AG04450 (cell line): ENCODE data around the gene TCF20. TPM values are rescaled to one million over a fixed set of nuclear protein-coding genes. Genes with fewer than 3 reads are reported as not detected.
A peak's percentile ranks its signal among the peaks of the same experiment; 100 is the strongest.

ENCODE experiments used
- CTCF ChIA-PET: fragments of 300-600, 350-600 bp; formaldehyde crosslinking; extraction: SDS; loops from one replicate; lab custom pipeline; 2022; ENCODE audit warnings: antibody characterized with exemption, inconsistent platforms; lab: Charles Lee
- POLR2A ChIA-PET: fragments of 350-600 bp; formaldehyde crosslinking; extraction: SDS; loops from one replicate; lab custom pipeline; 2021; ENCODE audit warnings: antibody characterized with exemption, inconsistent platforms; lab: Yijun Ruan, JAX
- DNase-seq: peaks from one replicate; pipeline ENCODE4 v3.0.0-alpha.2; 2011; ENCODE audit warnings: low read depth, low spot score
- H3K27ac ChIP-seq: one replicate; pipeline ENCODE4 v1.5.1; 2012; ENCODE audit warnings: low read depth, low read length, control low read depth
- H3K27me3 ChIP-seq: one replicate; pipeline ENCODE4 v1.6.0; 2012; ENCODE audit warnings: low read length; ENCODE audit not compliant: control insufficient read depth, insufficient read depth
- H3K4me3 ChIP-seq: 2 replicates; pipeline ENCODE4 v1.5.1; 2011; ENCODE audit warnings: mild to moderate bottlenecking, low read depth, low read length, control low read depth
- H3K9me3 ChIP-seq: 2 replicates; pipeline ENCODE4 v1.5.1; 2012; ENCODE audit warnings: low read length; ENCODE audit not compliant: control insufficient read depth, insufficient read depth
- polyA plus RNA-seq: library from polyadenylated mRNA; depleted of rRNA; stranded (reverse); fragments of >200 nt; gene quantifications from 2 replicates; pipeline ENCODE4 v1.2.3, GENCODE V29; 2011
- TF ChIP-seq, protein P1 (sequence below): IDR thresholded peaks from 2 replicates; pipeline ENCODE4 v1.5.1; 2011; ENCODE audit warnings: low read depth, low read length, control low read depth, inconsistent platforms

The TCF20 gene
- polyA plus RNA-seq, 1 experiment = 14.1 TPM

DNA sequence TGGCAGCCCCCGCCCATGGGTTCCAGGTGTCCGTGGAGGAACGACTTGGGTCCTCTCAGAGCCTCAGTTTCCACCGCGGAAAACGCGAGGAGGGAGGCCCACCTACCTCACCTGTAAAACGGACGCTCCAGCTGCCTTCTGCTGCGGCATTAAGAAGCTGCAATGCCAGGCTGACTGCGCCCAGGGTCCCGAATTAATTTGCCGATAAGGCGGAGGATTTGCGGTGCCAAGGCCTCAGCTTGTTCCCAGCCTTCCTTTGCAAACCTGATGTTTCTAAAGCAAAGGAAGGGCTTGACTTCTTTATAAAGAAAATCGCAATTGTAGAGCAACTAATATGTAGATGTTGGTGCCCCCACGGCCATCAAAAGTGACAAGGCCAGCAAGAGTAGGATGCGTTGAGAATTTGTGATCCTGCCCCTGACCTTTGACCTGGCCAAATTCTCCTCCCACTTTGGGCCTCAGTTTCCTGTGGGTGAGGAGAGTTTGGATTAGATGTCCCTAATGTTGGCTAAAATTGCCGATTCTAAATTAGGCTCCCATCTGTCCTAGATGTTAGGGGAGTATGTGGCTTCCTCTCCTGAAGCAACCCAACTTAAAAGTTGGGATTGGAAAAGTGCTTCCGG, 849 bp upstream of the TCF20 start:
- DNase-seq = no peak
- H3K4me3 ChIP-seq = peak overlapping the region; percentile 60; the same call in 1 of the 2 replicates
- H3K9me3 ChIP-seq = peaks cover 4% of the 10 kb centered on the region; the same call in 1 of the 2 replicates
- ChIA-PET CTCF (no interaction called here), POLR2A (no interaction called here)
- no peak overlapping the region for H3K27ac ChIP-seq
- H3K27me3 ChIP-seq = no peaks in the 10 kb centered on the region
- TF ChIP-seq, protein P1, sequence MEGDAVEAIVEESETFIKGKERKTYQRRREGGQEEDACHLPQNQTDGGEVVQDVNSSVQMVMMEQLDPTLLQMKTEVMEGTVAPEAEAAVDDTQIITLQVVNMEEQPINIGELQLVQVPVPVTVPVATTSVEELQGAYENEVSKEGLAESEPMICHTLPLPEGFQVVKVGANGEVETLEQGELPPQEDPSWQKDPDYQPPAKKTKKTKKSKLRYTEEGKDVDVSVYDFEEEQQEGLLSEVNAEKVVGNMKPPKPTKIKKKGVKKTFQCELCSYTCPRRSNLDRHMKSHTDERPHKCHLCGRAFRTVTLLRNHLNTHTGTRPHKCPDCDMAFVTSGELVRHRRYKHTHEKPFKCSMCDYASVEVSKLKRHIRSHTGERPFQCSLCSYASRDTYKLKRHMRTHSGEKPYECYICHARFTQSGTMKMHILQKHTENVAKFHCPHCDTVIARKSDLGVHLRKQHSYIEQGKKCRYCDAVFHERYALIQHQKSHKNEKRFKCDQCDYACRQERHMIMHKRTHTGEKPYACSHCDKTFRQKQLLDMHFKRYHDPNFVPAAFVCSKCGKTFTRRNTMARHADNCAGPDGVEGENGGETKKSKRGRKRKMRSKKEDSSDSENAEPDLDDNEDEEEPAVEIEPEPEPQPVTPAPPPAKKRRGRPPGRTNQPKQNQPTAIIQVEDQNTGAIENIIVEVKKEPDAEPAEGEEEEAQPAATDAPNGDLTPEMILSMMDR = no peak

DNA sequence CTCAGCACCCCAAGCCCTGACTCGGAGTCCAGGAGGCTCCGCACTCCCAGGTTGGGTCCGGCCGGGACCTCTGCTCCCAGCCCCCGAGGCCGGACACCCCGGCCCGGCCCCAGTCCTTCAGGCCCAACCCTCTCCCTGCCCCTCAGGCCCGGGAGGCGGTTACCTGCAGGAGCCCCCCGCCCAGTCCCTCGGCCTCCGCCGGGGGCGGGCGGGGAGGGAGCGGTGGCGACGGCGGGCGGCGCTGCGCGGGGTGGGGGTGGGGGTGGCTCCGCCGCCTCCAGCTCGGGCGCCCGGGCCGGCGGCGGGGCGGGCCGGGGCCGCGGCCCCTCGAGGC, 310 bp downstream of the TCF20 start:
- H3K9me3 ChIP-seq = peaks cover 4% of the 10 kb centered on the region; the same call in 1 of the 2 replicates
- POLR2A ChIA-PET = no interaction called here
- no peak overlapping the region for H3K27ac ChIP-seq
- TF ChIP-seq, protein P1 = no peak
- H3K27me3 ChIP-seq = no peaks in the 10 kb centered on the region
- CTCF ChIA-PET = no interaction called here
- peak overlapping the region; percentile 82 for H3K4me3 ChIP-seq
- no peak for DNase-seq

DNA sequence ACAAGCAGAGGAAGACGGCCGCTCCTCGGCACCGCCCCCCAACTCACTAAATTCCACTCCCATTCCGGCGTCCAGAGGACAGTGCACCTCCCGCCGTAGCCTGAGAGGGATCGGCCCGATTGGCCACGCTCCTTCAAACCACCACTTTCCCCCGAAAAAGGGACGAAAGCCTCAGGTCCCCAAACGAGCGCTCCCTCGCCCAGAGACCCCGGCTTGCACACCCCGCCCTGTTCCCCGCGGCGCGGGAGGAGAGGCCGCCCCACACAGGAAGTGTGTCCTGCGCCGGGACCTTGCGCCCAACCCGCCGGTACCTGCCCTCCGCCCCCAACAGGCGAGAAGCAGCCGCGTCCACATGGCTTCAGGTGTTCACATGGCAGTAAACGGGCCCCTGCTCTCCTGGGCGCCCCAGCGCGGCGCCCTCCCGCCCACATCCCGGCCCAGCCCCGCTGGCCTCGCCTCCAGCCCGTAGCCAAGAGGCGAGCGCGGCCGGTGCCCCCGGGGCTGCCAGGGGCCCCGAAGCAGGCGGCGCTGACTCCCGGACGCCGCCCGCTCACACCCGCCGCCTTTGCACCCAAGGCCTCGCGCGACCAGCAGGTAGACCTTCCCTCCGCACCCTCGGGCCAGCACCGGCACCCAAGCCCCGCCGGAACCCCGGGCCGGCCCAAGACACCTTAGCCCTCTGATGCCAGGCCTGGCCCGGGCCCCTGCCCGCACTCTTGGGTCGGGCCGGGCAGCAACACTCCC, 849 bp downstream of the TCF20 start:
- CTCF ChIA-PET = no interaction called here
- TF ChIP-seq, protein P1 = no peak
- POLR2A ChIA-PET = no interaction called here
- Histone ChIP-seq H3K27ac (no peak overlapping the region), H3K4me3 (peak overlapping the region; percentile 82), H3K27me3 (no peaks in the 10 kb centered on the region), H3K9me3 (peaks cover 4% of the 10 kb centered on the region; the same call in 1 of the 2 replicates)
- DNase-seq = no peak

DNA sequence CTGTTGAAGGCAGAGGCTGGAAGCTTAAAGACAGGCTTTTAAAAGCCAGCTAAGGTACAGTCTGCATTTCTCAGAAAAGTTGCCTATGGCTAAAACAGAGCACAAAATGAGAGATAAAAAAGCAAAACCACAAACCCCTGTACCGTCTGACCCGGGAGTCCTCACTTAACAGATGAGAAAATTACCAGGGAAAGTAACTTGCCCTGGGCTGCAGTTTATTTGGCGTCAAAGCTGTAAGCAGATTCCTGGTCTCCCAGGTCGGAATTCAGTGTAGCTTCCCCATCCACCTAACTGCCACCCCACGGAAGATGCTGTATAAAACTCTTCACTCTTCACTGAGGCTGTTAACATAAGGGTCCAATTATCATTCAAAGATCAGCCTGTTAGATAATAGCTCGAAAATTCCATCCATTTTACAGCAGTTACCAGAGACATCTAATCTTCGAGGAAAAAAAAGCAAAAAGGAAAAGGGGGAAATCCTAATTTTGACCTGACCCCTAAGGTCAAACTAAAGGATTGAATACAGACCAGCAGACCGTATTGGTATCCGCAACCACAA, 1.5 kb downstream of the TCF20 start:
- Histone ChIP-seq H3K4me3 (peak overlapping the region; percentile 82), H3K27me3 (no peaks in the 10 kb centered on the region), H3K27ac (no peak overlapping the region), H3K9me3 (peaks cover 4% of the 10 kb centered on the region; the same call in 1 of the 2 replicates)
- POLR2A ChIA-PET = no interaction called here
- CTCF ChIA-PET = no interaction called here
- DNase-seq = no peak
- TF ChIP-seq, protein P1 = no peak

DNA sequence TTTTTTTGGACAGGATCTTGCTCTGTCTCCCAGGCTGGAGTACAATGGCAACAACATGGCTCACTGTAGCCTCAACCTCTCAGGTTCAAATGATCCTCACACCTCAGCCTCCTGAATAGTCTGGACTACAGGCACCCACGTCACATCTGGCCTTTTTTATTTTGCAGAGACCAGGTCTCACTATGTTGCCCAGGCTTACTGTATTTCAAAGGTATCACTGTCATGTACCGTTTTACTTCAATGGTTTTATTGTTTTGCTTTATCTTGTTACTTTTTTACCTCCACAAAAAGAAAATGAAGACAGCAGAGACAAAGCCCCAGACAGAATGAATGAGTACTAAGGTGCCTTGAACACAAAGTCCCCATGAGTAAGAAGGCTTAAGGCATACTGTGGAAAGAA, 5.1 kb downstream of the TCF20 start:
- TF ChIP-seq, protein P1 = no peak
- POLR2A ChIA-PET = no interaction called here
- DNase-seq = no peak
- Histone ChIP-seq H3K4me3 (no peak overlapping the region), H3K27ac (no peak overlapping the region), H3K9me3 (no peaks in the 10 kb centered on the region; the same call in 1 of the 2 replicates), H3K27me3 (no peaks in the 10 kb centered on the region)
- CTCF ChIA-PET = no interaction called here
